SHP77 (cell line): ENCODE measurements around the gene PARD3.
A peak's percentile ranks its signal among the peaks of the same experiment; 100 is the strongest.
"Not testable (repeated sequence)": the region's sequence is repeated elsewhere in the genome, so short reads cannot be mapped to it uniquely, and the experiment has no call there.

Experiments used
- DNase-seq, 2 experiments: peaks; one replicate each; lab custom pipeline; 2025; lab: John Stamatoyannopoulos, UW

Gene PARD3

DNA sequence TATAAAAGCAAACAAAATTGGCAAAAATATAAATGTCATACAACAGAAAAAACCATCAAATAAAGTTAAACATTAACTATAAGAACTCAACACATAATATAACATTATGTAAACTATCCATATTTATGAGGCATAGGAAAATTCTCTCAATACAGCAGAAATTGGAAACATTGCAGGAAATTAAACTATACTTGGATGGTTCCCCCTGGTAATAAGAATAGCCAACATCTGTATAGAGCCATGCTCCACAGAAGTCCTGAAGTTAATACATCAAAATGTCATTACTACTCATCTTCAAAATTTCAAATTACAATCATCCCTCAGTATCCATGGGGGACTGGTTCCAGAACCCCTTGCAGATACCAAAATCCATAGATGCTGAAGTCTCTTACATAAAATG, 350.5 kb downstream of the PARD3 start:
- no peak for DNase-seq

DNA sequence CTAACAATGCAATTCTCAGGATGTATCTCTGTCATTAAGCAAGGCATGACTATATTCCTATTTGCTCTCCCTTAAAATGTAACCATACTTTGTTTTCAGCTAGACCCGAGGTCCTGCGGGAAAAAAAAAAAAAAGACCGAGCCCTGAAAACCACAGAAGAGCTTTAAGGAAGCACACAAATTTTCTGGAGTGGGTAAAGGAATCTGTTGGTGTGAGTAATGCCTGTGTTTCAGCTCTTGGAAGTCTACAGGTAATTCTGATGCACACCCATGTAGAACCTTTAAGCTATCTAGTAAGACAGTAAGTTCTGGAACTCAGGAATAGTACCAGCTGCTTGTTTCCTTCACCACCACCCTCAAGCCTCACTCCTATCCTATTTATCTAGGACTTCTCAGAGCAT, 351.1 kb downstream of the PARD3 start:
- DNase-seq, result no peak

DNA sequence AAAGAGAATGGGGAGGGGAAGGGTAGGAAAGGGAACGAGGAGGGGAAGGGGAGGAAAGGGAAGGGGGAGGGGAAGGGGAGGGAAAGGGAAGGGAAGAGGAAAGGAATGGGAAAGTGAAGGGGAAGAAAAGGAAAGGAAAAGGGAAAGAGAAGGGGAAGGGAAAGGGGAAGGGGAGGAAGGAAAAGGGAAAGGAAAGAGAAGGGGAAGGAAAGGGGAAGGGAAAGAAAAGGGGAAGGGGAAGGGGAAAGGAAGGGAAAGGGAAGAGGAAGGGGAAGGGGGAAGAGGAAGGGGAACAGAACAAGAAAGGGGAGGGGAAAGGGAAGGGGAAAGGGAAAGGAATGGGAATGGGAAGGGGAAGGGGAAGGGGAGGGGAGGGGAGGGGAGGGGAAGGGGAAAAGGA, 352.1 kb downstream of the PARD3 start:
- no peak for DNase-seq

DNA sequence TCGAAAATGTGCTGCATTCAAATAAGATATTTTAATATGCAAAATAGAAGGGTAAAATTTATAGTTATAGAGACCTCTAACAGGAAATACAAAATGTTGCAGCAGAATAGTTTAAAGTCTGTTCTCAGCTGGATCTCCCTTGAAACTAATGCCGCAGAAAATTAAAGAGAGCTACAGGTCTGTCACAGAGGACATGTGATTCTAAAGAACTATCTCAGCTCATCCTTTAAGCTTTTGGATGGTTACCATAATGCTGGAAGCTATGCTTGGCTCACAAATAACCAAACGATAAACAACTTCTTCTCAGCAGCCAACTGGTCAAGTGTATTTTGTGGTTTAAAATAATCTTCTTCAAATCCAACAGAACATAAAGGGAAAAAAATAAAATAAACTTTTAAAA, 353.0 kb downstream of the PARD3 start:
- DNase-seq, result no peak

DNA sequence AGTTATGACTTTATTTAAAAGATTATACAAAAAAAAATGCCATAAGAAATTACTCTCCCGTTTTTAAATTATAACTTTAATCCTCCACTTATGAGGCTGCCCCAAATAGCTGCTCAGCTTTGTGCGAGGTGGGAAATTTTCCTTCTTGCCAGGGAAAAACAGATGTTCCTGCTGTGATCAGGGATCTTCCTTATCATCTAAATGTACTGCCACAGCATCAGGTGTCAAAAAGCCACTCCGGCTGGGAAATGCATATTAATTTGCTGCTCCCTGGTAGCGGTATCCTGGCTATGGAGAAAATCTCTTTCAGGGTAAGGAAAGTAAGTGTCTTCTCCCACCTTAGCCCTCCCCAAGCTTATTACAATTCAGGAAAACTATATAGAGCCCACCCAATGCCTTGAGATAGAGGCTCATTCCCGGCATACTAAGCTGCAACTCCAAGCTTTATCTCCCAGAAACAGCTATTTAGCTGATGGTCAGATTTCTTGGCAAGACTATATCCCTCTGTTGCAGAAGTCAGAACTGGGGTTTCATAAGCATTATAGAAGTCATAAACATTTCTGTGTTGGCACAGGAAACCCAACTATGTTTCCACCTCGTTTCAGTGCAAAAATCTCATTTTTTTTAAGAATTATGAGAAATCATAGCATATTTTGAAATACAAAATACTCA, 360.4 kb downstream of the PARD3 start:
- DNase-seq, result no peak

DNA sequence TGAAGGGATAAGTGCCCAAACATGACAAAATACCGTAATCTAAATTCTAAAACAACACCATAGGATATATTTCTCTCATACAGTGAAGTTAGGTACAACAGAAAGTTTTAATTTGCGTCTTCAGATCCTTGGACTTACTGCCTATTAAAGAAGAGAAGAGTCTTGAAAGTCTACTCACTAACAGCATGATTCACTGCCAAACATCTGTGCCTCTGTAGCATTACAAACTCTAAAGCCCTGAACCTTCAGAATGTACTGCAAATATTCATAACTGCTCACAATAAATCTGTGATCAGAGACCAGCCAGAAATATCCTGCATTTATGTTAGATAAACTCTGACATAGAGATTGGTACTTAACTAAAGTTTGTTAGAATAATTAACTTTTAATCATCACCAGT, 365.3 kb downstream of the PARD3 start:
- no peak for DNase-seq

DNA sequence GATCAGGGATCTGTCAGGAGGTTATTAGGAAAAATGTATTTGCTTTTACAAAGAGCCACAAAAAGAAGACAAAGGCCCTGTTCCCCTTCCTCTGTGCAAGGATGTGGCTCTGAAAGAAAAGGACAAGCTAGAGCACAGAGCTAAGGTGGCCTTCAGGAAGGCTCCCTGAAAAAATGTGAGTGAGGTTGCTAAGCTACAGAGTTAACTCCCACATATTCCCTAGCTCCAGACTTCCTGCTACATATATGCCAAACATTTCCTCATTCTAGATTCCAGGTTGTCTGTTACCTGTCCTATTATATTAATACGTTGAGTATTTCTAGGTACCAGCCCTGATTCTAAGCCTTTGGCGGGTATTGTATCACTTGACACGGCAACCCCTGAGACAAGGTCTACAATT, 369.0 kb downstream of the PARD3 start:
- no peak for DNase-seq

DNA sequence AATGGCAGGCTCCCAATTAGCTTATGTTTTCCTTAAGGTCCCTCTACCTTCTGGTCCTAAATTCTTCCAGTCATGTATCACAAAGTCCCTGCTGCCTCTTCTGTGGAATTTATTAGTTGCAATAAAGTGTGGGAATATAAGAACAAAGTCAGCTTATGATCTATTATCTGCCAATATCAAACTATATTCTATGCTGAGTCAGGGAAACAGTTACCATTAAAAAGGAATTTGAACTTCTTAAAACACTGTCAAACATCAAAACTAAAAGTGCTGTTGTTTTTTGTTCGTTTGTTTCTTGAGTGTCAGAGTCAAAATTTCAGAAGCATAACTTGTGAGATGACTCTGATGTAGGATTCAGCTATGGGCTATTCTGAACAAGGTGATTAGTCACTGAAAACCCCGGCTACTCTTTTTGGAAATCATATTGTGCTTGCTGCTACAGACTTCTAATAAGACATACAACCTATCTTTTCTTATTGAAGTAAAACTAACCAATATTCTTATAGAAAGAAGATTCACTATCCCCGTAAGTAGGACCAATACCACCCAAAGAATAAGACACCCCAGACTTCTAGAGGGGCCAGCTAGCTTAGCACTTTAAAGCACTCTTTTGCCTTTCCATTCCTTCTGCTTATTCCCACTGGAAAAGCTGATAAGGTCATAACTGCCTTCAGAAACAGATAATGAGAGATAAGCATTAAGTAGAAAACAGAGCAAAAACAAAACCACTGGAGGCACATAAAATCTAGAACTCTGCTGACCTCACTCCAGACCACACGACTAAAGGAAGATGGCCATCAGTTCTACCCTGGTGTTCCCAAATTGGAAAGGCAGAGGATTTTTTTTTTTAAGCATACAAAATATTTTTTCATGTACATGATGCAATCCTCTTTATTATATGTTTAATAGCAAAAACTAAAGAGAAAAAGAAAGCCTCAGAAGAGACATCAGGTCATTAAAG, 370.6 kb downstream of the PARD3 start:
- no peak for DNase-seq

DNA sequence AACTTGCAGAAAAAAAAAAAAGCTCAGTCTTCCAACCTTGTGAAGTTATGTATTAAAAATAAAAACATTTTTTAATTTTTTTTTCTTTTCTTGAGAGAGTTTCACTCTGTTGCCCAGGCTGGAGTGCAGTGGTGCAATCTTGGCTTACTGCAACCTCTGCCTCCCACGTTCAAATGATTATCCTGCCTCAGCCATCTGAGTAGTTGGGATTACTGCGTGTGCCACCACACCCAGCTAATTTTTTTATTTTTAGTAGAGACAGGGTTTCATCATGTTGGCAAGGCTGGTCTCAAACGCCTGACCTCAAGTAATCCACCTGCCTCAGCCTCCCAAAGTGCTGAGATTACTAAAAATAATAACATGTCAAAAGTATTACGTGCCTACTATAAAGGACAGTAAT, 375.7 kb downstream of the PARD3 start:
- DNase-seq, result not testable (repeated sequence)

DNA sequence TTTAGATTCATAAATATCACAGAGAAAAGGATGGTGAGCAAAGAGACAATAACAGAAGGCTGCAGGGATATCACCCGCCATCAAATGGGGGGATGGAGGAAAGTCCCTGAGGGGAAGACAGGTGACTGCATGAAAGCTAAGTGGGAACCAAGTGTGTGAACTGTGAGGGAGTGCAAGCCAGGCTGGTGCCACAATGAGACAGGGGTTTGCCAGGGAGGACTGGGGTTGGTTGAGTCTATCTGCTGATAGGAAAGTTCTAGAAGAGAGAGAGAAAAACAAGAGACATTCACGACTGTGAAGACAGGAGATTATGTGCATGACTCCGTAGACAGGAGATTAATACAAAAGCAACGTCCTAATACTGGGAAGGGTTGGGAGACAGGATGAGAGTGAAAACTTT, 376.4 kb downstream of the PARD3 start:
- DNase-seq, result no peak

DNA sequence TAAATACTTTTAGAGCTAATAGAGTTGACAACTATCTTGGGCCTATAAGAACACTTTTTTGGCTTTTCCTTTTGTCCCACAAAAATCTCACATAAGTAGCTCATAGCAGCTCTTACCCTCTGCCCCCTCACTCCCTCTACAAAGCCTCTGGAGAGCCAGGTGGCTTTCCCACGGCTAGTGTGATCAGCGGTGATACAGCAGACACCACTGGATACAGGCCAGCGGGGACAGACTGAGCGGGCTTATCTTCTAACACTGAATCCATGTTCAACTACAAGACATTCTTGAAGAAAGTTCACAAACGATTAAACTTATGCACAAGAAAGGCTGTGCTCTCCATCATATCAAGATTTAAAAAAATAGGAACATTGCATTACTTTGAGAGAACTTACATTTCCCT, 377.2 kb downstream of the PARD3 start:
- DNase-seq, result peak in 1 of 2 experiments; percentile 44

DNA sequence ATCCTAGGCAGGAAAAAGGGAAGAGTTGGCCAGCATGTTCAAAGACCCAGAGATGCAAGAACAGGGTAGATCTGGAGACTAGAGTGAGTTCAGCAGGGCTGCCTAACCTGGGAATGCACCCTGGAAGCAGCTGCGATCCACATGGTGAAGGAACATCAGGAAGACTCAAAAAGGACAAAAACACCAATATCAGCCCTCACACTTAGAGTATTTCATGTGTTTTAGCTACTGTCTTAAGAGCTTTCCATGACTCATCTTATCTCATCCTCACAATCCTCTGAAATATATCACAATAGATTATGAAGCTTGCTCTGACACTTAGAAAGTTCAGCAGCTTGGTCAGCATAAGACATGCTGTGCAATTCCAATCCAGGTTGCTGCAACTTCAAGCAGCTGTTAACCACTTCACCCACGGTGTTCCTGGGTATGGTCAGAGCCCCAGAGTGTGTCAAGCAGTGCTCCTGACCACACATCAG, 380.9 kb downstream of the PARD3 start:
- no peak for DNase-seq

DNA sequence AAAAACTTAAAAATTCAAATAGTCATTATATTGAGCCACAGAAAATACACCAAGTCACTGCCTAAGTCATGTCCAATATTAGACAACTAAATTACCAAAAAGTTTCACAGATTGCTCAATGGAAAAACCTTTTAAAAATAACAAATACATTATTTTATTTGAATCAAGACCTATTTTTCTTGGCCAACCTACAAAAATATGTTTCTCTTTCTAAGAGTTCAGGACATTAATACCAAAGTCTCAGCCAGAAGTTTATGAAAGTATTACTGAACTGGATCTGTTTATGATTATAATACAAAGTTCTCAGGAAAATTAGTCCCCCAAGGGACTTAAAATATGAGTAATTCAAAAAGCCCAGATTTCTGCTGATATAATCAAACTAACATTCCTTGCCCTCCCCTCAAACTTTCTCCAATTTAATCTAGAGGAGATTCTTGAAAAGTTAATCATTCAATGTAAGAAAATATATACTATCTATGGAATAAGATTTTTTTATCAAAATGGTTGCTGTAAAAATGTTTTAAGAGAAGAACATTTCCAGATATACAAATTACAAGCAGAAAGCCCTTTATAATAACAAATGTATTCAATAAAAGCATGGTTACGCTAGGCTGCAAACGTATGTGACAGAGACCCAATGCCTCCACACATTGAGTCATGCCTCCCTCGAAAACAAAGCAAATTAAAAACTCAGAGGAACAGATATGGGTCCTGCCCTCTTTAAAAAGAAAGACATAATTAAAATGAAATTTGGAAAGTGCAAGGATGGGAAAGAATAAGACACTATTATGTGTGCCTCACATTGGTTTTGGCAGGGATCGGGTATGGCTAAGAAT, 381.6 kb downstream of the PARD3 start:
- DNase-seq, result no peak

DNA sequence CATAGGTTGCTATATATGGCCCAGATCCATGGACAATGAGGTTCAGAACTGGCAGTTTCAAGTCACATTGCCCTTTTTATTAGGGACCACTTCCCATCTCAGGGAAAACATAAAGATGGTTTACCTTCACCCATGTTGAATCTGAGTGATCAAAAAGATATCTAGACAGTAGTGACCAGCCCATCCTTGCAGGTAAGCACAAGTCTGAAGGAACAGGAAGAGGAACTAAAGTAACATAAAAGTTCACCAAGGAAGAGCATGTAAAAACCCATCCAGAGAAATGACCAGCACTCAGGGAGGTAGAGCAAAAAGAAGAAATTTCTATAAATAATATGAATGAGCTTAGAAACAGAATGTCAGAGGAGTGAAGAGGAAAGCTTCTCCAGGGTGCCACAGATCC, 382.5 kb downstream of the PARD3 start:
- DNase-seq, result no peak

DNA sequence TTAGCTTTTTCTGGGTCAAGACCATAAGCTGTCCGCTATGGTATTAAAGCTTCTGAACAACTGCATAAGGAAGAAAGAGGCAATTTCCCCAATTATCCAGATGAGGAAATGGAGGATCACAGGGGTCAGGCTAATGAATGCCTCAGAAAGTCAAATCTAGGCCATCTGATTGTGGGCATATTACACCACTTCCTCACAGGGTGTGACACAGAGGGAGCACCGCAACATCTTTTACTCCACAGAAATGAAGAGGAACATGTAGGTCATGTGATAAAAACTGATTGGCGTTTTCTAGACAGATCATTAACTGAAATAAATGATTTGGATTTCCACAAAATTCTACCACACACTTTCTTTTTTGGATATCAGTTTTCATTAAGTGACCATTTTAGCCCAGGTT, 384.4 kb downstream of the PARD3 start:
- no peak for DNase-seq

DNA sequence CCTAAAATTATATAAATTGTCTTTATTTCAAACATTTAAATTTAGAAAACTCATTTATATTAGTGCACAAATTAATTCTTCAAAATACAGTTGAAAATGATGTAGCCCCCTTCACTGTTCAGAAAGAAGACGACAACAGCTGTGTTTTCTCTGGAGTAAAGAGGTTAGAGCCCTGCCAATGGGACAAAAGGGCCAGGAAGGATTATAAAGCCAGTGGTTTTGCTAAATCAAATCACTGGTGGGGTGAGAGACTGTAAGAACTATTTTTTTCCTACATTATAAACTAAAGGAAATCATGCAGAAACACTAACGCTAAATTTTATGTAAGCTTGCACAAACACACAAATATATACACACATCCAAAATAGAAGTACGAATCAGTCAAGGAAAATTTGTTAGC, 386.6 kb downstream of the PARD3 start:
- DNase-seq, result no peak

DNA sequence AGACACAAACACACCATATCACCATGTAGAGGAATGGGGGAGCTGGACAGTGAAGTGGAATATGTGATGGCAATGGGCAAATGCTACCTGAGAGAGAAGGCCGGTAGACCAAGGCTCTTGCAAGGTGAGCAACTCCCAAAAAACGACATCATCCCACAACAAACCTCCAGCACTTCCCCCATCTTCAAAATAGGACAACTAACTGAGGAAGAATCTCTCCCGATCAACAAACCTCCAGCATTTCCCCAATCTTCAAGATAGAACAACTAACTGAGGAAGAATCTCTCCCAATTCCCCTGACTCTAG, 387.2 kb downstream of the PARD3 start:
- DNase-seq, result no peak

DNA sequence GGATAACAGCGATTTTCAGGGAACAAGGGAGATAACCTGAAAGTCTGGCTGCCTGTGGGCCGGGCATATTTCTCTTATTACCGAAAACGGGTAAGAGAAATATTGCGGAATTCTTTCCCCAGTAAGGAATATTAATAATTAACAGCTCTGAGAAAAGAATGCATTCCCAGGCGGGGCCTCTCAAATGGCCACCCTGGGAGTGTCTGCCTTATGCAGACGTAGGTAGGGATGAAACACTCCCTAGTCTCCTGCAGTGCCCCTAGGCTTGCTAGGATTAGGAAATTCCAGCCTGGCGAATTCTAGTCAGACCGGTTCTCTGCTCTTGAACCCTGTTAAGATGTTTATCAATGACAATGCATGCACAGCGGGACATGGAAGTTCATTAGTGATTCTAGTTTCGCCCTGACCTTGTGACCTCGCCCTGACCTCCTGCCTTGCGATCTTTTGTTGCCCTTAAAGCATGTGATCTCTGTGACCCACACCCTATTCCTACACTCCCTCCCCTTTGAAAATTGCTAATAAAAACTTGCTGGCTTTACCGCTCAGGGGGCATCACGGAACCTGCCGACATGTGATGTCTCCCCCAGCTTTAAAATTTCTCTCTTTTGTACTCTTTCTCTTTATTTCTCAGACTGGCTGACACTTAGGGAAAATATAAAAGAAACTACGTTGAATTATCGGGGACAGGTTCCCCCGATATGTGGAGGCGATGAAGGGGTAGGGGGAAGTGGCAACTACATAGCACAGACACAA, 387.8 kb downstream of the PARD3 start:
- DNase-seq, result not testable (repeated sequence)

DNA sequence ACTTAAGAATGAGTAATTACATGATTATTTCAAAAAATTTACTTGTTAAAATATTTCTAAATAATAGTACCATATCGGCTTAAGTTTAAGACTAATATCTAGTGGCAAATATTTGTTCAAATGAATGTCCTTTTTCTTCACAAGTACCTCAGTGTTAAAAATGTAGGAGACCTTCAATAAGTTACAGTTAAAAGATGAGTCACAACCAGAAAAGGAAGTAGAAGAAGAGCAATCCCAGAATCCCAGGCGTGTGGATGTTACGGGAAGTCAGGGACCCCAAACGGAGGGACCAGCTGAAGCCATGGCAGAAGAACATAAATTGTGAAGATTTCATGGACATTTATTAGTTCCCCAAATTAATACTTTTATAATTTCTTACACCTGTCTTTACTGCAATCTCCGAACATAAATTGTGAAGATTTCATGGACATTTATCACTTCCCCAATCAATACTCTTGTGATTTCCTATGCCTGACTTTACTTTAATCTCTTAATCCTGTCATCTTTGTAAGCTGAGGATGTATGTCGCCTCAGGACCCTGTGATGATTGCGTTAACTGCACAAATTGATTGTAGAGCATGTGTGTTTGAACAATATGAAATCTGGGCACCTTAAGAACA, 388.4 kb downstream of the PARD3 start:
- DNase-seq, result not testable (repeated sequence)

DNA sequence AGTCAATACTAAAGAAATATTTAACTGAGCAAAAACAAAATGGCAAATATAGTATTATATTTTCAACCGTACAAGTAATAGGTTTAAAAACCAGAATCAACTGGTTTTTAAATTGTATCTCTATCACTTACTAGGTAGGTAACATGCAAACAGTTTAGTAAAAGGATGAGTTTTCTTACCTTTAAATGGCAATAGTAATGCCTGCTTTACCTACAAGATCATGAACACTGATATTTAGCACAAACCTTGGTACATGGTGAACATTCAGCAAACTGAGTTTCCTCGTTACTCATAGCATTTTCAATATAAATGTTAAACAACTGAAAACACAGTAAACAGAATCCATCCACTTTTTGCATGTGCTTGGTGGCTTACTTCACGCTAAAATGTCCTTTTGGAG, 389.1 kb downstream of the PARD3 start:
- DNase-seq, result no peak
